ENCODE results near the gene GLCCI1. TPM values are rescaled to one million over a fixed set of nuclear protein-coding genes. Genes with fewer than 3 reads are reported as not detected.

GLCCI1 gene
- total and polyA plus RNA-seq, 10 of the 15 experiments (the other 5 are each of a cell fraction or from before 2014, with no cell fraction given), result 12.6 to 92.0 (median 27.6) TPM

DNA sequence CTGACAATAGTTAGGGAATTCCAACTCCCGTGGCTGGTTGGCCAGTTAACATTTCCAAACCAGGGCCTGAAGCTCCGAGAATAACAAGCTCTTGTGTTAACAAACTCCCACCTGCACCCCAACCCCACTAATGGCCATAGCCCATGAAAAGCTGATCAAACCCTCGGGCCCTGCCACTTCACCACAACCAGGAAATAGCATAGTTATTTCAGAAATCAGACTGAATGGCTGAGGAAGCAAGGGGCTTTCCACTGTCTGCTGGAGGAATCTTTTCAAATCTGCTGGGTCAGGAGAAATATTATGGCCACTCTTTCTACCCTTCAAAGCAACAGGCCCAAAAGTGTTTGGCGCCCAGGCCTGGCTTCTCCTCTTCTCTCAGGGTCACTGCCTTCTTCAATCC is 145.6 kb downstream of the GLCCI1 start (continued):
- TF ChIP-seq, protein P1, sequence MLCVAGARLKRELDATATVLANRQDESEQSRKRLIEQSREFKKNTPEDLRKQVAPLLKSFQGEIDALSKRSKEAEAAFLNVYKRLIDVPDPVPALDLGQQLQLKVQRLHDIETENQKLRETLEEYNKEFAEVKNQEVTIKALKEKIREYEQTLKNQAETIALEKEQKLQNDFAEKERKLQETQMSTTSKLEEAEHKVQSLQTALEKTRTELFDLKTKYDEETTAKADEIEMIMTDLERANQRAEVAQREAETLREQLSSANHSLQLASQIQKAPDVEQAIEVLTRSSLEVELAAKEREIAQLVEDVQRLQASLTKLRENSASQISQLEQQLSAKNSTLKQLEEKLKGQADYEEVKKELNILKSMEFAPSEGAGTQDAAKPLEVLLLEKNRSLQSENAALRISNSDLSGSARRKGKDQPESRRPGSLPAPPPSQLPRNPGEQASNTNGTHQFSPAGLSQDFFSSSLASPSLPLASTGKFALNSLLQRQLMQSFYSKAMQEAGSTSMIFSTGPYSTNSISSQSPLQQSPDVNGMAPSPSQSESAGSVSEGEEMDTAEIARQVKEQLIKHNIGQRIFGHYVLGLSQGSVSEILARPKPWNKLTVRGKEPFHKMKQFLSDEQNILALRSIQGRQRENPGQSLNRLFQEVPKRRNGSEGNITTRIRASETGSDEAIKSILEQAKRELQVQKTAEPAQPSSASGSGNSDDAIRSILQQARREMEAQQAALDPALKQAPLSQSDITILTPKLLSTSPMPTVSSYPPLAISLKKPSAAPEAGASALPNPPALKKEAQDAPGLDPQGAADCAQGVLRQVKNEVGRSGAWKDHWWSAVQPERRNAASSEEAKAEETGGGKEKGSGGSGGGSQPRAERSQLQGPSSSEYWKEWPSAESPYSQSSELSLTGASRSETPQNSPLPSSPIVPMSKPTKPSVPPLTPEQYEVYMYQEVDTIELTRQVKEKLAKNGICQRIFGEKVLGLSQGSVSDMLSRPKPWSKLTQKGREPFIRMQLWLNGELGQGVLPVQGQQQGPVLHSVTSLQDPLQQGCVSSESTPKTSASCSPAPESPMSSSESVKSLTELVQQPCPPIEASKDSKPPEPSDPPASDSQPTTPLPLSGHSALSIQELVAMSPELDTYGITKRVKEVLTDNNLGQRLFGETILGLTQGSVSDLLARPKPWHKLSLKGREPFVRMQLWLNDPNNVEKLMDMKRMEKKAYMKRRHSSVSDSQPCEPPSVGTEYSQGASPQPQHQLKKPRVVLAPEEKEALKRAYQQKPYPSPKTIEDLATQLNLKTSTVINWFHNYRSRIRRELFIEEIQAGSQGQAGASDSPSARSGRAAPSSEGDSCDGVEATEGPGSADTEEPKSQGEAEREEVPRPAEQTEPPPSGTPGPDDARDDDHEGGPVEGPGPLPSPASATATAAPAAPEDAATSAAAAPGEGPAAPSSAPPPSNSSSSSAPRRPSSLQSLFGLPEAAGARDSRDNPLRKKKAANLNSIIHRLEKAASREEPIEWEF (IDR thresholded peaks at IDR 0.05; ENCODE audit: insufficient replicate concordance, low read depth, low read length), result no peak
- TF ChIP-seq WRNIP1 (IDR thresholded peaks at IDR 0.05; ENCODE audit: borderline replicate concordance, low read depth, low read length), result no peak
- TF ChIP-seq PAX8 (IDR thresholded peaks at IDR 0.05), result no peak
- TF ChIP-seq, protein P2, sequence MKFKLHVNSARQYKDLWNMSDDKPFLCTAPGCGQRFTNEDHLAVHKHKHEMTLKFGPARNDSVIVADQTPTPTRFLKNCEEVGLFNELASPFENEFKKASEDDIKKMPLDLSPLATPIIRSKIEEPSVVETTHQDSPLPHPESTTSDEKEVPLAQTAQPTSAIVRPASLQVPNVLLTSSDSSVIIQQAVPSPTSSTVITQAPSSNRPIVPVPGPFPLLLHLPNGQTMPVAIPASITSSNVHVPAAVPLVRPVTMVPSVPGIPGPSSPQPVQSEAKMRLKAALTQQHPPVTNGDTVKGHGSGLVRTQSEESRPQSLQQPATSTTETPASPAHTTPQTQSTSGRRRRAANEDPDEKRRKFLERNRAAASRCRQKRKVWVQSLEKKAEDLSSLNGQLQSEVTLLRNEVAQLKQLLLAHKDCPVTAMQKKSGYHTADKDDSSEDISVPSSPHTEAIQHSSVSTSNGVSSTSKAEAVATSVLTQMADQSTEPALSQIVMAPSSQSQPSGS (IDR thresholded peaks at IDR 0.05; ENCODE audit: low read length), result peak; percentile 76; the same call in 1 of the 2 replicates
- TF ChIP-seq RCOR1 (conservative IDR thresholded peaks at IDR 0.05; ENCODE audit: low read depth, low read length), result no peak
- no peak for TF ChIP-seq ZZZ3 (IDR thresholded peaks at IDR 0.05; ENCODE audit: control insufficient read depth, insufficient read length, low read depth)
